SK-N-SH (cell line): Measurements from ENCODE around the gene VAMP5. TPM values are rescaled to one million over a fixed set of nuclear protein-coding genes. Genes with fewer than 3 reads are reported as not detected.

Source experiments
- CTCF ChIA-PET: fragments of 300-600, 350-600 bp; formaldehyde crosslinking; extraction: SDS; loops from one replicate; lab custom pipeline; 2021; lab: Yijun Ruan, JAX
- POLR2A ChIA-PET: fragments of 350-600 bp; sonication (Branson Sonifier 250); formaldehyde crosslinking; extraction: SDS; loops from one replicate; lab custom pipeline; 2020; ENCODE audit warnings: antibody characterized with exemption, inconsistent platforms; lab: Yijun Ruan, JAX
- DNase-seq: peaks from one replicate; pipeline ENCODE4 v3.0.0; 2012
- H2AFZ ChIP-seq: fragments of 200-600 bp; sonication (generic); 2 replicates; pipeline ENCODE4 v1.8.1; 2016; ENCODE audit warnings: antibody characterized with exemption, mild to moderate bottlenecking, low read depth
- H3F3A ChIP-seq: fragments of 200-600 bp; sonication (generic); replicated peaks from 2 replicates; pipeline ENCODE3; 2016; ENCODE audit warnings: antibody characterized with exemption, mild to moderate bottlenecking; ENCODE audit not compliant: insufficient read depth
- H3K27ac ChIP-seq, 2 experiments: fragments of 200-500 bp in 1 of 2; fragments of 200-600 bp in 1 of 2; sonication (Bioruptor generic) in 1 of 2; sonication (generic), shearing (Covaris generic) in 1 of 2; 2 replicates each; pipeline versions ENCODE4 v1.5.1 to v1.6.1; 2014 to 2016; ENCODE audit warnings: low read depth in 2 of 2, inconsistent platforms in 1 of 2, low read length in 1 of 2, mild to moderate bottlenecking in 1 of 2, mixed read lengths in 1 of 2
- H3K27me3 ChIP-seq: fragments of 200-600 bp; sonication (generic), shearing (Covaris generic); 2 replicates; pipeline ENCODE4 v1.6.1; 2016; ENCODE audit warnings: mixed run types; ENCODE audit not compliant: insufficient read depth
- H3K36me3 ChIP-seq, 2 experiments: fragments of 200-500 bp in 1 of 2; fragments of 200-600 bp in 1 of 2; sonication (Bioruptor generic) in 1 of 2; sonication (generic) in 1 of 2; replicated peaks in 1 of 2; 2 replicates each; pipeline versions ENCODE3 to v1.5.1; 2014 to 2016; ENCODE audit warnings: low read length in 1 of 2, mild to moderate bottlenecking in 1 of 2; ENCODE audit not compliant: insufficient read depth in 2 of 2, control insufficient read depth in 1 of 2
- H3K4me1 ChIP-seq, 2 experiments: fragments of 200-500 bp in 1 of 2; fragments of 200-600 bp in 1 of 2; sonication (Bioruptor generic) in 1 of 2; sonication (generic), shearing (Covaris generic) in 1 of 2; 2 replicates each; pipeline versions ENCODE4 v1.5.1 to v1.6.1; 2014 to 2016; ENCODE audit warnings: low read depth in 1 of 2, low read length in 1 of 2, mixed run types in 1 of 2; ENCODE audit not compliant: insufficient read depth in 2 of 2, control insufficient read depth in 1 of 2
- H3K4me2 ChIP-seq: fragments of 200-600 bp; sonication (generic), shearing (Covaris generic); 2 replicates; pipeline ENCODE4 v1.6.1; 2017; ENCODE audit warnings: mixed run types
- H3K4me3 ChIP-seq, 2 experiments: fragments of 200-500 bp in 1 of 2; fragments of 200-600 bp in 1 of 2; sonication (Bioruptor generic) in 1 of 2; sonication (generic), shearing (Covaris generic) in 1 of 2; 2 replicates each; pipeline versions ENCODE4 v1.5.1 to v1.8.1; 2014 to 2016; ENCODE audit warnings: low read depth in 2 of 2, inconsistent platforms in 1 of 2, low read length in 1 of 2, mild to moderate bottlenecking in 1 of 2, mixed read lengths in 1 of 2, moderate library complexity in 1 of 2
- H3K79me2 ChIP-seq: fragments of 200-600 bp; sonication (generic); 2 replicates; pipeline ENCODE4 v1.8.1; 2017; ENCODE audit warnings: mild to moderate bottlenecking; ENCODE audit not compliant: insufficient read depth
- H3K9ac ChIP-seq: fragments of 200-600 bp; sonication (generic); 2 replicates; pipeline ENCODE4 v1.6.1; 2017; ENCODE audit warnings: mixed run types
- H3K9me2 ChIP-seq: fragments of 200-600 bp; sonication (generic); 2 replicates; pipeline ENCODE4 v1.6.1; 2017; ENCODE audit warnings: mixed run types
- H3K9me3 ChIP-seq: fragments of 200-600 bp; sonication (generic); 2 replicates; pipeline ENCODE4 v1.6.1; 2017; ENCODE audit warnings: mixed run types, mild to moderate bottlenecking, moderate library complexity
- H4K20me1 ChIP-seq: fragments of 200-600 bp; sonication (generic); 2 replicates; pipeline ENCODE4 v1.6.1; 2017; ENCODE audit warnings: mild to moderate bottlenecking, mixed run types; ENCODE audit not compliant: insufficient read depth
- CHD2 ChIP-seq: fragments of 150-350 bp; IDR thresholded peaks from 2 replicates; pipeline ENCODE4 v1.6.1; 2018; ENCODE audit warnings: low read length; ENCODE audit not compliant: partially characterized antibody
- ELF1 ChIP-seq: IDR thresholded peaks from 2 replicates; pipeline ENCODE4 v1.4.0; 2012
- EP300 ChIP-seq, 2 experiments: IDR thresholded peaks; 2 replicates each; pipeline versions ENCODE4 v1.4.0 to v1.6.1; 2012; ENCODE audit warnings: borderline replicate concordance in 1 of 2, low read depth in 1 of 2, low read length in 1 of 2
- FOSL2 ChIP-seq: IDR thresholded peaks from 2 replicates; pipeline ENCODE4 v1.4.0; 2012; ENCODE audit warnings: low read depth, mild to moderate bottlenecking, moderate library complexity, borderline replicate concordance
- FOXJ3 ChIP-seq: sonication (generic); formaldehyde crosslinking; IDR thresholded peaks from 2 replicates; pipeline ENCODE4 v1.5.1; 2020; ENCODE audit warnings: mild to moderate bottlenecking, missing genetic modification reagents
- GABPA ChIP-seq: IDR thresholded peaks from 2 replicates; pipeline ENCODE4 v1.4.0; 2012; ENCODE audit warnings: low read depth, mild to moderate bottlenecking
- GATA2 ChIP-seq: sonication (generic); formaldehyde crosslinking; IDR thresholded peaks from 2 replicates; pipeline ENCODE4 v1.5.0; 2020; ENCODE audit warnings: mild to moderate bottlenecking, missing genetic modification reagents
- MAX ChIP-seq: IDR thresholded peaks from 2 replicates; pipeline ENCODE4 v1.4.0; 2012; ENCODE audit warnings: low read depth
- MXI1 ChIP-seq: IDR thresholded peaks from 2 replicates; pipeline ENCODE4 v1.6.1; 2012; ENCODE audit warnings: mild to moderate bottlenecking, low read depth, low read length, improper control_type of control experiment
- NRF1 ChIP-seq: IDR thresholded peaks from 2 replicates; pipeline ENCODE4 v1.6.1; 2012; ENCODE audit warnings: low read depth, mild to moderate bottlenecking, low read length
- PBX3 ChIP-seq: IDR thresholded peaks from 2 replicates; pipeline ENCODE4; 2012
- POLR2AphosphoS5 ChIP-seq: IDR thresholded peaks from 2 replicates; pipeline ENCODE4 v1.6.1; 2012; ENCODE audit warnings: low read depth, low read length
- RAD21 ChIP-seq: IDR thresholded peaks from 2 replicates; pipeline ENCODE4 v1.6.1; 2012; ENCODE audit warnings: mild to moderate bottlenecking, low read length
- RFX5 ChIP-seq: IDR thresholded peaks from 2 replicates; pipeline ENCODE4 v1.6.1; 2012; ENCODE audit warnings: mild to moderate bottlenecking, improper control_type of control experiment, low read length
- RXRA ChIP-seq: IDR thresholded peaks from 2 replicates; pipeline ENCODE4 v1.4.0; 2012; ENCODE audit warnings: low read depth, mild to moderate bottlenecking, borderline replicate concordance
- SIN3A ChIP-seq: IDR thresholded peaks from 2 replicates; pipeline ENCODE4 v1.6.1; 2012; ENCODE audit warnings: low read depth, mild to moderate bottlenecking, low read length, moderate library complexity, borderline replicate concordance
- SMC3 ChIP-seq: IDR thresholded peaks from 2 replicates; pipeline ENCODE4 v1.6.1; 2012; ENCODE audit warnings: low read depth, low read length, improper control_type of control experiment
- YY1 ChIP-seq: IDR thresholded peaks from 2 replicates; pipeline ENCODE4 v1.4.0; 2012; ENCODE audit warnings: low read depth, mild to moderate bottlenecking
- ZBTB33 ChIP-seq: IDR thresholded peaks from 2 replicates; pipeline ENCODE4 v1.4.0; 2012; ENCODE audit warnings: low read depth, borderline replicate concordance
- WGBS: methylation state at CpG from one replicate; pipeline ENCODE4 v1.1.6; 2017; ENCODE audit warnings: low lambda C conversion rate; 5-methylcytosine and 5-hydroxymethylcytosine counted together
- polyA plus RNA-seq, 3 experiments: library from polyadenylated mRNA; depleted of rRNA; stranded (reverse); fragments of >200 nt; gene quantifications; 2 replicates each; pipeline ENCODE4 v1.2.3, GENCODE V29; 2012

VAMP5 gene
- polyA plus RNA-seq, 1 of the 3 experiments (the other 2 are of a cell fraction): 12.0 TPM

GRCh38 chr2:85536479-85536878 is 47.8 kb upstream of the VAMP5 start:
- H3K9me2 ChIP-seq: no peaks in the 10 kb centered on the region
- DNase-seq: peak; percentile 55
- peak overlapping the region; percentile 98 to 100; a peak in 3 of 4 replicates for H3K27ac ChIP-seq
- peak overlapping the region; percentile 99; the same call in 1 of the 2 replicates for H3K9ac ChIP-seq
- CTCF ChIA-PET: interaction anchor here (0.7 to 10.6 kb wide), 8 partner anchors 12 to 735 kb away, joined by 3 to 146 read pairs (median 34); partner anchors contain the start of gene SH2D6
- H3K36me3 ChIP-seq: peaks cover 11 to 13% of the 10 kb centered on the region in 2 experiments
- no peaks in the 10 kb centered on the region for H3K9me3 ChIP-seq
- 56% methylated on average over 3 of the region's 3 CpGs for WGBS
- peaks cover 20% of the 10 kb centered on the region for H4K20me1 ChIP-seq
- peaks cover 47% of the 10 kb centered on the region for H3K79me2 ChIP-seq
- no peaks in the 10 kb centered on the region for H3F3A ChIP-seq
- H2AFZ ChIP-seq: no peak overlapping the region; the same call in 1 of the 2 replicates
- TF ChIP-seq FOSL2 (0 out of 2 replicates have a peak, but pooled peaks have one; percentile 3), YY1 (no peak), CHD2 (peak; percentile 19), EP300 (IDR thresholded peaks at IDR 0.05; ENCODE audit: borderline replicate concordance in 1 of 2, low read depth in 1 of 2, low read length in 1 of 2) (peak; percentile 8 to 24; a peak in 2 of 4 replicates), GATA2 (CRISPR knock-in tag) (peak; percentile 38; the same call in 1 of the 2 replicates), NRF1 (no peak), PBX3 (no peak), RXRA (no peak), ELF1 (peak; percentile 54; the same call in 1 of the 2 replicates), FOXJ3 (CRISPR knock-in tag) (no peak; the same call in 1 of the 2 replicates)
- H3K4me2 ChIP-seq: peak overlapping the region; percentile 91
- H3K27me3 ChIP-seq: no peaks in the 10 kb centered on the region
- peaks cover 17 to 30% of the 10 kb centered on the region in 2 experiments; a peak in 3 of 4 replicates for H3K4me1 ChIP-seq
- no peak overlapping the region for H3K4me3 ChIP-seq
- POLR2A ChIA-PET: interaction anchor here (1.3 to 6.1 kb wide), 5 partner anchors 9 to 103 kb away, joined by 5 to 135 read pairs (median 16); no protein-coding TSS in a partner anchor

GRCh38 chr2:85537600-85538506 is 46.4 kb upstream of the VAMP5 start:
- peak overlapping the region; percentile 91 for H3K4me2 ChIP-seq
- H3K4me1 ChIP-seq: peaks cover 28 to 43% of the 10 kb centered on the region in 2 experiments; a peak in 3 of 4 replicates
- peak; percentile 72 for DNase-seq
- ChIA-PET CTCF (interaction anchor here (0.8 to 10.6 kb wide), 15 partner anchors 9 to 117 kb away, joined by 3 to 146 read pairs (median 8); partner anchors contain the start of genes GGCX and SH2D6), POLR2A (interaction anchor here (0.9 to 6.1 kb wide), 18 partner anchors 8 to 139 kb away, joined by 3 to 135 read pairs (median 11); partner anchors contain the start of gene SH2D6)
- peaks cover 61% of the 10 kb centered on the region for H3K79me2 ChIP-seq
- no peaks in the 10 kb centered on the region for H3K9me3 ChIP-seq
- peaks cover 25 to 27% of the 10 kb centered on the region in 2 experiments for H3K36me3 ChIP-seq
- H4K20me1 ChIP-seq: peaks cover 34% of the 10 kb centered on the region
- H2AFZ ChIP-seq: peak overlapping the region; percentile 84
- peak overlapping the region; percentile 98 to 100 for H3K27ac ChIP-seq
- 5% methylated on average over 28 of the region's 35 CpGs for WGBS
- H3K9ac ChIP-seq: peak overlapping the region; percentile 99
- H3K4me3 ChIP-seq: peak overlapping the region; percentile 94 to 99
- peaks cover 9% of the 10 kb centered on the region for H3F3A ChIP-seq
- H3K9me2 ChIP-seq: no peaks in the 10 kb centered on the region
- H3K27me3 ChIP-seq: no peaks in the 10 kb centered on the region
- TF ChIP-seq ELF1 (no peak), CHD2 (peak; percentile 14), POLR2AphosphoS5 (peak; percentile 11; the same call in 1 of the 2 replicates), SIN3A (peak; percentile 48; the same call in 1 of the 2 replicates), SMC3 (peak; percentile 23; the same call in 1 of the 2 replicates), RXRA (no peak), MAX (0 out of 2 replicates have a peak, but pooled peaks have one; percentile 29), RAD21 (peak; percentile 49), GABPA (no peak), MXI1 (no peak; the same call in 1 of the 2 replicates), RFX5 (no peak), EP300 (IDR thresholded peaks at IDR 0.05; ENCODE audit: borderline replicate concordance in 1 of 2, low read depth in 1 of 2, low read length in 1 of 2) (0 out of 4 replicates have a peak, but pooled peaks of 1 of the 2 experiments have one; percentile 3), NRF1 (no peak), ZBTB33 (no peak), FOXJ3 (CRISPR knock-in tag) (no peak)
